Measurements from ENCODE around the gene CAMSAP3. TPM values are rescaled to one million over a fixed set of nuclear protein-coding genes. Genes with fewer than 3 reads are reported as not detected.

CAMSAP3 gene
- total RNA-seq, 1 donor from 2014 or later: 9.3 TPM

- Mint-ChIP-seq H3K9me3 (ENCODE audit: unreplicated experiment) (no peaks in the 10 kb centered on the region), H3K36me3 (ENCODE audit: low read depth, unreplicated experiment) (no peaks in the 10 kb centered on the region), H3K4me3 (ENCODE audit: unreplicated experiment) (no peak overlapping the region), H3K27me3 (ENCODE audit: unreplicated experiment) (peaks cover 12% of the 10 kb centered on the region), H3K27ac (ENCODE audit: unreplicated experiment) (no peak overlapping the region), H3K4me1 (ENCODE audit: unreplicated experiment) (peaks cover 3% of the 10 kb centered on the region)
- no peak for DNase-seq (ENCODE audit: low spot score)
- TF ChIP-seq CTCF (IDR thresholded peaks at IDR 0.05; ENCODE audit: unreplicated experiment): no peak
Measured at GRCh38 chr19:7648265-7649014, 52.8 kb downstream of the CAMSAP3 start.

GRCh38 chr19:7650148-7650547 is 54.5 kb downstream of the CAMSAP3 start:
- Mint-ChIP-seq H3K36me3 (ENCODE audit: low read depth, unreplicated experiment) (no peaks in the 10 kb centered on the region), H3K4me1 (ENCODE audit: unreplicated experiment) (peaks cover 3% of the 10 kb centered on the region), H3K9me3 (ENCODE audit: unreplicated experiment) (no peaks in the 10 kb centered on the region), H3K27ac (ENCODE audit: unreplicated experiment) (no peak overlapping the region), H3K4me3 (ENCODE audit: unreplicated experiment) (no peak overlapping the region), H3K27me3 (ENCODE audit: unreplicated experiment) (peaks cover 8% of the 10 kb centered on the region)
- no peak for TF ChIP-seq CTCF (IDR thresholded peaks at IDR 0.05; ENCODE audit: unreplicated experiment)
- no peak for DNase-seq (ENCODE audit: low spot score)

- Mint-ChIP-seq H3K27ac (ENCODE audit: unreplicated experiment) (no peak overlapping the region), H3K36me3 (ENCODE audit: low read depth, unreplicated experiment) (no peaks in the 10 kb centered on the region), H3K27me3 (ENCODE audit: unreplicated experiment) (peaks cover 9% of the 10 kb centered on the region), H3K9me3 (ENCODE audit: unreplicated experiment) (no peaks in the 10 kb centered on the region), H3K4me3 (ENCODE audit: unreplicated experiment) (no peak overlapping the region), H3K4me1 (ENCODE audit: unreplicated experiment) (peaks cover 2% of the 10 kb centered on the region)
- TF ChIP-seq CTCF (IDR thresholded peaks at IDR 0.05; ENCODE audit: unreplicated experiment): peak; percentile 98
- peak; percentile 87 for DNase-seq (ENCODE audit: low spot score)
Measured at GRCh38 chr19:7652061-7652641, 56.5 kb downstream of the CAMSAP3 start.

GRCh38 chr19:7654401-7654800 is 58.7 kb downstream of the CAMSAP3 start:
- no peak for DNase-seq (ENCODE audit: low spot score)
- Mint-ChIP-seq H3K36me3 (ENCODE audit: low read depth, unreplicated experiment) (no peaks in the 10 kb centered on the region), H3K27me3 (ENCODE audit: unreplicated experiment) (peaks cover 4% of the 10 kb centered on the region), H3K4me1 (ENCODE audit: unreplicated experiment) (peaks cover 2% of the 10 kb centered on the region), H3K9me3 (ENCODE audit: unreplicated experiment) (no peaks in the 10 kb centered on the region), H3K27ac (ENCODE audit: unreplicated experiment) (no peak overlapping the region), H3K4me3 (ENCODE audit: unreplicated experiment) (no peak overlapping the region)
- TF ChIP-seq CTCF (IDR thresholded peaks at IDR 0.05; ENCODE audit: unreplicated experiment): no peak

GRCh38 chr19:7655581-7655980 is 59.9 kb downstream of the CAMSAP3 start:
- peaks cover 4% of the 10 kb centered on the region for H3K27me3 Mint-ChIP-seq (ENCODE audit: unreplicated experiment)
- TF ChIP-seq CTCF (IDR thresholded peaks at IDR 0.05; ENCODE audit: unreplicated experiment): no peak
- no peaks in the 10 kb centered on the region for H3K9me3 Mint-ChIP-seq (ENCODE audit: unreplicated experiment)
- peaks cover 2% of the 10 kb centered on the region for H3K4me1 Mint-ChIP-seq (ENCODE audit: unreplicated experiment)
- no peak overlapping the region for H3K4me3 Mint-ChIP-seq (ENCODE audit: unreplicated experiment)
- DNase-seq (ENCODE audit: low spot score): no peak
- H3K36me3 Mint-ChIP-seq (ENCODE audit: low read depth, unreplicated experiment): no peaks in the 10 kb centered on the region
- H3K27ac Mint-ChIP-seq (ENCODE audit: unreplicated experiment): no peak overlapping the region

All from endothelial cell (in vitro differentiated cells).